ENCODE results near the gene PIAS4. TPM values are rescaled to one million over a fixed set of nuclear protein-coding genes. Genes with fewer than 3 reads are reported as not detected.
A peak's percentile ranks its signal among the peaks of the same experiment; 100 is the strongest.

PIAS4 gene
- total RNA-seq, 1 donor from 2014 or later: 17.0 TPM

- peak overlapping the region; percentile 46 for H3K27ac ChIP-seq
- H3K27me3 ChIP-seq: no peaks in the 10 kb centered on the region
- no peaks in the 10 kb centered on the region for H3K4me1 ChIP-seq
- Mint-ChIP-seq H3K27ac (no peak overlapping the region), H3K4me1 (no peaks in the 10 kb centered on the region), H3K9me3 (no peaks in the 10 kb centered on the region), H3K36me3 (peaks cover 4% of the 10 kb centered on the region), H3K27me3 (ENCODE audit: insufficient read depth, low read depth) (no peaks in the 10 kb centered on the region), H3K4me3 (no peak overlapping the region)
- no peak overlapping the region for H3K4me2 ChIP-seq
- no peaks in the 10 kb centered on the region for H3K36me3 ChIP-seq
- TF ChIP-seq, protein P1, sequence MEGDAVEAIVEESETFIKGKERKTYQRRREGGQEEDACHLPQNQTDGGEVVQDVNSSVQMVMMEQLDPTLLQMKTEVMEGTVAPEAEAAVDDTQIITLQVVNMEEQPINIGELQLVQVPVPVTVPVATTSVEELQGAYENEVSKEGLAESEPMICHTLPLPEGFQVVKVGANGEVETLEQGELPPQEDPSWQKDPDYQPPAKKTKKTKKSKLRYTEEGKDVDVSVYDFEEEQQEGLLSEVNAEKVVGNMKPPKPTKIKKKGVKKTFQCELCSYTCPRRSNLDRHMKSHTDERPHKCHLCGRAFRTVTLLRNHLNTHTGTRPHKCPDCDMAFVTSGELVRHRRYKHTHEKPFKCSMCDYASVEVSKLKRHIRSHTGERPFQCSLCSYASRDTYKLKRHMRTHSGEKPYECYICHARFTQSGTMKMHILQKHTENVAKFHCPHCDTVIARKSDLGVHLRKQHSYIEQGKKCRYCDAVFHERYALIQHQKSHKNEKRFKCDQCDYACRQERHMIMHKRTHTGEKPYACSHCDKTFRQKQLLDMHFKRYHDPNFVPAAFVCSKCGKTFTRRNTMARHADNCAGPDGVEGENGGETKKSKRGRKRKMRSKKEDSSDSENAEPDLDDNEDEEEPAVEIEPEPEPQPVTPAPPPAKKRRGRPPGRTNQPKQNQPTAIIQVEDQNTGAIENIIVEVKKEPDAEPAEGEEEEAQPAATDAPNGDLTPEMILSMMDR (IDR thresholded peaks at IDR 0.05): no peak
- no peak overlapping the region for H2AFZ ChIP-seq (replicated peaks)
- no peaks in the 10 kb centered on the region for H3F3A ChIP-seq (ENCODE audit: low read depth)
- H3K79me2 ChIP-seq (ENCODE audit: low read depth): no peaks in the 10 kb centered on the region
- H3K9me3 ChIP-seq (ENCODE audit: low read depth): no peaks in the 10 kb centered on the region
- H3K4me3 ChIP-seq: no peak overlapping the region
- H3K9ac ChIP-seq: no peak overlapping the region
- DNase-seq (ENCODE audit: low spot score): no peak
- no peaks in the 10 kb centered on the region for H4K20me1 ChIP-seq (ENCODE audit: low read depth)
Observed at GRCh38 chr19:4088975-4089374, 81.4 kb downstream of the PIAS4 start.

MicroRNA genes within 50 kb of the gene (microRNA counts, 767-probe panel; counts per million panel counts)
- microRNA hsa-miR-637: 460 counts per million, percentile 90 among the panel's probes with 10 or more counts

Small RNA genes lying within 50 kb of the gene (microRNA-seq; reads per million reads assigned to microRNA genes)
- gene MIR637: not detected

Small RNA genes lying within 50 kb of the gene (small RNA-seq; reads per million reads assigned to genes)
- 11.9 reads per million, percentile 96 among the genes with 10 or more reads in this experiment for gene SNORD37

Other genes starting within 250 kb of the PIAS4 start
- 17.3 and 41.1 TPM in 2 replicates for gene APBA3, start 246.0 kb upstream of the PIAS4 start, total RNA-seq (ENCODE audit: low replicate concordance)
- 15.1 and 21.4 TPM in 2 replicates for gene MRPL54, start 245.1 kb upstream of the PIAS4 start, total RNA-seq (ENCODE audit: low replicate concordance)
- not detected in 2 replicates for gene RAX2, start 235.5 kb upstream of the PIAS4 start, total RNA-seq (ENCODE audit: low replicate concordance)
- gene MATK, start 221.4 kb upstream of the PIAS4 start, total RNA-seq (ENCODE audit: low replicate concordance): 2.4 and 2.8 TPM in 2 replicates
- 8.9 and 20.4 TPM in 2 replicates for gene ZFR2, start 138.7 kb upstream of the PIAS4 start, total RNA-seq (ENCODE audit: low replicate concordance)
- 15.8 and 23.9 TPM in 2 replicates for gene ATCAY, start 127.1 kb upstream of the PIAS4 start, total RNA-seq (ENCODE audit: low replicate concordance)
- 0.77 and 1.1 TPM in 2 replicates for gene NMRK2, start 74.7 kb upstream of the PIAS4 start, total RNA-seq (ENCODE audit: low replicate concordance)
- gene DAPK3, start 36.6 kb upstream of the PIAS4 start, total RNA-seq (ENCODE audit: low replicate concordance): 33.7 and 96.6 TPM in 2 replicates
- 1,288 and 2,841 TPM in 2 replicates for gene EEF2, start 22.3 kb upstream of the PIAS4 start, total RNA-seq (ENCODE audit: low replicate concordance)
- gene ZBTB7A, start 59.2 kb downstream of the PIAS4 start, total RNA-seq (ENCODE audit: low replicate concordance): 4.0 and 10.0 TPM in 2 replicates
- gene MAP2K2, start 116.4 kb downstream of the PIAS4 start, total RNA-seq (ENCODE audit: low replicate concordance): 69.7 and 176 TPM in 2 replicates
- gene CREB3L3, start 145.9 kb downstream of the PIAS4 start, total RNA-seq (ENCODE audit: low replicate concordance): 0.06 TPM in 1 of 2 replicates, not detected in the other
- 20.1 and 27.6 TPM in 2 replicates for gene SIRT6, start 174.8 kb downstream of the PIAS4 start, total RNA-seq (ENCODE audit: low replicate concordance)
- gene ANKRD24, start 175.0 kb downstream of the PIAS4 start, total RNA-seq (ENCODE audit: low replicate concordance): 0.15 and 2.3 TPM in 2 replicates
- gene EBI3, start 221.8 kb downstream of the PIAS4 start, total RNA-seq (ENCODE audit: low replicate concordance): not detected in 2 replicates
- 8.7 and 17.5 TPM in 2 replicates for gene YJU2, start 239.3 kb downstream of the PIAS4 start, total RNA-seq (ENCODE audit: low replicate concordance)